ENCODE measurements around the gene ZBTB20.

The ZBTB20 gene

GRCh38 chr3:114528517-114528916 lies 618.6 kb downstream of the ZBTB20 start:
- TF ChIP-seq, protein P1, sequence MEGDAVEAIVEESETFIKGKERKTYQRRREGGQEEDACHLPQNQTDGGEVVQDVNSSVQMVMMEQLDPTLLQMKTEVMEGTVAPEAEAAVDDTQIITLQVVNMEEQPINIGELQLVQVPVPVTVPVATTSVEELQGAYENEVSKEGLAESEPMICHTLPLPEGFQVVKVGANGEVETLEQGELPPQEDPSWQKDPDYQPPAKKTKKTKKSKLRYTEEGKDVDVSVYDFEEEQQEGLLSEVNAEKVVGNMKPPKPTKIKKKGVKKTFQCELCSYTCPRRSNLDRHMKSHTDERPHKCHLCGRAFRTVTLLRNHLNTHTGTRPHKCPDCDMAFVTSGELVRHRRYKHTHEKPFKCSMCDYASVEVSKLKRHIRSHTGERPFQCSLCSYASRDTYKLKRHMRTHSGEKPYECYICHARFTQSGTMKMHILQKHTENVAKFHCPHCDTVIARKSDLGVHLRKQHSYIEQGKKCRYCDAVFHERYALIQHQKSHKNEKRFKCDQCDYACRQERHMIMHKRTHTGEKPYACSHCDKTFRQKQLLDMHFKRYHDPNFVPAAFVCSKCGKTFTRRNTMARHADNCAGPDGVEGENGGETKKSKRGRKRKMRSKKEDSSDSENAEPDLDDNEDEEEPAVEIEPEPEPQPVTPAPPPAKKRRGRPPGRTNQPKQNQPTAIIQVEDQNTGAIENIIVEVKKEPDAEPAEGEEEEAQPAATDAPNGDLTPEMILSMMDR (conservative IDR thresholded peaks at IDR 0.05; ENCODE audit: control insufficient read depth, insufficient read depth, low read depth, low read length) = no peak
- DNase-seq (ENCODE audit: low read depth) = no peak
- H3K4me3 ChIP-seq (ENCODE audit: control insufficient read depth, low read depth, low read length) = no peak overlapping the region

DNA sequence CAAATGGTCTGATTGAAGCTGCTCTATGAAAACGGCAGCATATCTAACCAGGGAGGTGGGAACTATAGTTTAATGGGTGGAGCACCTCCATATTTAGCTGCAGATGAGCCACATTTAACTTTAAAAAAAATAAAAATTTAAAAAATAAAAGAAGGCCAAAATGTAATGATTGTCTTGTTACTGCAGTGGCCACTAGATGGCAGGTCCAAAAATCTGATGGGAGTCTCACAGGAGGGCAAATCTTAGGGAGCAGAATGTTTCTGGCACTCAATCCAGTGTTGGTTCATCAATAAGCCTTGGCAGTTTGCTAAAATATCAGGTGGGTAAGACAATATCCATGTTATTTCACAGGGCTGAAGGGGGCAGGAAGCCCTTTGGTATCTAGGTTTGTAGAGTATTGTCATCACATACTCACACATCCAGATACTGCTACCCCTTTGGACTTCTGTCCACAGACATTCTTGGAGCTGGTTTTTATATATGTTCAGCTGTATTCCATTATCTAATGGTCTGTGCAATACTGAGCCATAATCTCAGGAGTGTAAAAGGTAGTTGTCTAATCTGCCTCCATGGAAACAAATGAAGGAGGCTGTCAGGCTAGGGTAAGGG lies 619.9 kb downstream of the ZBTB20 start:
- no peak overlapping the region for H3K4me3 ChIP-seq (ENCODE audit: control insufficient read depth, low read depth, low read length)
- DNase-seq (ENCODE audit: low read depth) = peak; percentile 44
- TF ChIP-seq, protein P1 (conservative IDR thresholded peaks at IDR 0.05; ENCODE audit: control insufficient read depth, insufficient read depth, low read depth, low read length) = peak; percentile 66

- no peak overlapping the region for H3K4me3 ChIP-seq (ENCODE audit: control insufficient read depth, low read depth, low read length)
- no peak for DNase-seq (ENCODE audit: low read depth)
- TF ChIP-seq, protein P1 (conservative IDR thresholded peaks at IDR 0.05; ENCODE audit: control insufficient read depth, insufficient read depth, low read depth, low read length) = no peak
Measured at GRCh38 chr3:114525278-114525677, 621.8 kb downstream of the ZBTB20 start.

GRCh38 chr3:114519415-114519814 lies 627.7 kb downstream of the ZBTB20 start:
- DNase-seq (ENCODE audit: low read depth) = peak; percentile 61
- no peak overlapping the region for H3K4me3 ChIP-seq (ENCODE audit: control insufficient read depth, low read depth, low read length)
- TF ChIP-seq, protein P1 (conservative IDR thresholded peaks at IDR 0.05; ENCODE audit: control insufficient read depth, insufficient read depth, low read depth, low read length) = no peak

DNA sequence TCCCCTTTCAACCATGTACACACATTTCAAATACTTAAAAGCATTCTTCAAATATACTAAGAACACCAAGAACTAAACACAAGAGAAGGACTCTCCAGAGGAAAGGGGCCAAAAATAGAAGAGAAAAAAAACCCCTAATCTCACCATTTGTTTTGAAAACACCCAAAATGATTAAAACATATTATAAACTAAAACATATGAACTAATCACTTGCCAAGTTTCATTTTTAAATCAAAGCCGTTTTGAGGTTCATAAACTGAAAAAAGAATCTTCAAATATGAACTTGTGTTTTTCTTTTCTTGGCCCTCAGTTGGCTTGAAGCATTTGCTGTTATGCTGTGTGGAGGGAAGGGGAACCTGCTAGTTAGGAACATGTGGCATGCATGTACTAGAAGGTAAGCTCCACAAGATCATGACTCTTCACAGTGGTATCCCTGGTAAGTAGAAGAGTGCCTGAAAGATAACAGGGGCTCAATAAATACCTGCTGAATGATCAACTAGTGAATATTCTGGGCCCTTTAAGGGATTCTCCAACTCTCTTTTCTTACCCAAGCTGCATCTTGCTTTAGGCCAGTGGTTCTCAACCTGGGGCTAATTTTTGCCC lies 628.8 kb downstream of the ZBTB20 start:
- no peak for DNase-seq (ENCODE audit: low read depth)
- TF ChIP-seq, protein P1 (conservative IDR thresholded peaks at IDR 0.05; ENCODE audit: control insufficient read depth, insufficient read depth, low read depth, low read length) = no peak
- H3K4me3 ChIP-seq (ENCODE audit: control insufficient read depth, low read depth, low read length) = no peak overlapping the region

DNA sequence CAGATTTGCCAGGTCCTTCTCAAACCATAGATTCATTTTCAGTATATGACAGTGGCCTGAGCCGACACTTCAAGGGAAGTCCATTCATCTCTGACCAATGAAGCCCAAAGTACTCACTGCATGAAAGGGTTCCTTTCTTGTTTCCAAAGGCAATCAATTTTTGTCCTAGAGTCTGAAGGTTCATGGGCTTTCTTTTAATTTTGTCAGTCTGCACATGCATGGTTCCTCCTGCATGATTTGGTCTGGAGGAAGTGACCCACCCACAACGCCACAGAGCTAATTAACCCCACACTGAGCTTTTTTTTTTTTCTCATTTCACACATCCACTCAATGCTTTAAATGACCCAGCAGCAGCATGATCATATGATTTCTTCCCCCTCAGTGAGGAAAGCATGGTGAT lies 636.9 kb downstream of the ZBTB20 start:
- DNase-seq (ENCODE audit: low read depth) = no peak
- no peak overlapping the region for H3K4me3 ChIP-seq (ENCODE audit: control insufficient read depth, low read depth, low read length)
- TF ChIP-seq, protein P1 (conservative IDR thresholded peaks at IDR 0.05; ENCODE audit: control insufficient read depth, insufficient read depth, low read depth, low read length) = no peak
